HG03575 (cell line): ENCODE results near the gene STUB1.

Source experiments
- ATAC-seq: cut with Tn5 transposase; IDR thresholded peaks from one replicate; pipeline ENCODE4 v1.9.1; 2021; ENCODE audit not compliant: unreplicated experiment, insufficient number of reproducible peaks, low FRiP score; ENCODE audit errors: extremely low read depth

The STUB1 gene

GRCh38 chr16:675884-676564 lies 4.2 kb upstream of the STUB1 start:
- no peak for ATAC-seq

- ATAC-seq: no peak
Observed at GRCh38 chr16:676565-676902, 3.7 kb upstream of the STUB1 start.

- ATAC-seq: no peak
Observed at GRCh38 chr16:676913-677312, 3.3 kb upstream of the STUB1 start.

GRCh38 chr16:677316-678190 lies 2.7 kb upstream of the STUB1 start:
- ATAC-seq: no peak

- no peak for ATAC-seq
Observed at GRCh38 chr16:678209-678857, 1.9 kb upstream of the STUB1 start.

- ATAC-seq: no peak
Observed at GRCh38 chr16:678858-679813, 1.1 kb upstream of the STUB1 start.

GRCh38 chr16:680625-680945 lies 375 bp downstream of the STUB1 start:
- no peak for ATAC-seq

GRCh38 chr16:680967-681745 lies 946 bp downstream of the STUB1 start:
- no peak for ATAC-seq

- ATAC-seq: no peak
Observed at GRCh38 chr16:681746-682427, 1.7 kb downstream of the STUB1 start.

GRCh38 chr16:682493-683395 lies 2.5 kb downstream of the STUB1 start:
- no peak for ATAC-seq

- no peak for ATAC-seq
Observed at GRCh38 chr16:683396-684070, 3.3 kb downstream of the STUB1 start.

GRCh38 chr16:684071-684794 lies 4.0 kb downstream of the STUB1 start, which contains the start of gene JMJD8:
TSS of gene JMJD8 (minus strand) at chr16:684334. CDS start at chr16:684319, 15 bp downstream.
- ATAC-seq: no peak

GRCh38 chr16:684961-685696 lies 4.9 kb downstream of the STUB1 start:
- ATAC-seq: no peak

GRCh38 chr16:685967-686366 lies 5.8 kb downstream of the STUB1 start:
- ATAC-seq: no peak
